Sigmoid colon (tissue), 7 donors: ENCODE results near the gene DCAF11. TPM values are rescaled to one million over a fixed set of nuclear protein-coding genes. Genes with fewer than 3 reads are reported as not detected.

ENCODE experiments used
- DNase-seq: peaks from one replicate; pipeline ENCODE4 v3.0.0-alpha.2; 2019
- H3K27ac ChIP-seq, 4 donors: fragments of 200-600 bp; sonication (generic); one replicate each; pipeline ENCODE4 v1.5.1; 2016 to 2019; ENCODE audit warnings: mild to moderate bottlenecking in 1 of 4
- H3K27me3 ChIP-seq, 3 donors: fragments of 200-600 bp; sonication (generic); one replicate each; pipeline ENCODE4 v1.5.1; 2019; ENCODE audit warnings: mild to moderate bottlenecking in 1 of 3
- H3K36me3 ChIP-seq, 4 donors: fragments of 200-600 bp; sonication (generic); one replicate each; pipeline ENCODE4 v1.5.1; 2016 to 2019
- H3K4me1 ChIP-seq, 4 donors: fragments of 200-600 bp; sonication (generic); one replicate each; pipeline ENCODE4 v1.5.1; 2017 to 2019
- H3K4me3 ChIP-seq, 4 donors: fragments of 200-600 bp; sonication (generic); one replicate each; pipeline ENCODE4 v1.5.1; 2017 to 2019; ENCODE audit warnings: mild to moderate bottlenecking in 2 of 4, moderate library complexity in 1 of 4
- H3K9me3 ChIP-seq, 4 donors: fragments of 200-600 bp in 3 of 4; sonication (generic) in 3 of 4; one replicate each; pipeline versions ENCODE4 v1.5.1 to v1.6.1; 2013 to 2019
- EP300 ChIP-seq, 4 donors: sonication (generic); formaldehyde crosslinking; IDR thresholded peaks; one replicate each; pipeline ENCODE4 v1.6.1; 2017; ENCODE audit warnings: antibody characterized with exemption in 4 of 4
- POLR2A ChIP-seq, 2 donors: fragments of 450-650 bp; IDR thresholded peaks; one replicate each; pipeline ENCODE4 v1.6.1; 2016; ENCODE audit warnings: antibody characterized with exemption in 2 of 2, mild to moderate bottlenecking in 2 of 2, moderate library complexity in 2 of 2
- POLR2AphosphoS5 ChIP-seq, 4 donors: sonication (generic); formaldehyde crosslinking; IDR thresholded peaks; one replicate each; pipeline ENCODE4 v1.6.1; 2017; ENCODE audit warnings: antibody characterized with exemption in 4 of 4
- WGBS, 2 donors: extraction: QIAGEN DNeasy Blood & Tissue Kit; methylation state at CpG; one replicate each; pipeline ENCODE4 v1.1.7; 2013; 5-methylcytosine and 5-hydroxymethylcytosine counted together
- intact Hi-C: fragments of 100-400 bp; cut with DNase I; formaldehyde crosslinking; loops from one replicate; pipeline ENCODE4 v1.15.1; 2023
- polyA plus RNA-seq, 3 donors: library from polyadenylated mRNA; stranded (reverse); fragments of 200-250 nt; gene quantifications; one replicate each; pipeline ENCODE4 v1.2.3, GENCODE V29; 2013
- total RNA-seq, 4 donors: library from RNA; depleted of rRNA; stranded (reverse); fragments of >200 nt; gene quantifications; one replicate each; pipeline ENCODE4 v1.1.0, GENCODE V29; 2016
- TF ChIP-seq, protein P1 (sequence below), 4 experiments: fragments of 450-650 bp in 3 of 4; fragments of 200-600 bp in 1 of 4; IDR thresholded peaks; one replicate each; pipeline ENCODE4 v1.5.1; 2016 to 2019; ENCODE audit warnings: antibody characterized with exemption in 4 of 4, mild to moderate bottlenecking in 3 of 4, moderate library complexity in 2 of 4
- donor health status: healthy with polysubstance abuse.
- donor health status: Bipolar disorder and iron deficiency.
- donor health status: healthy.

Gene DCAF11
- total and polyA plus RNA-seq, 7 donors, result 37.7 to 82.9 (median 70.9) TPM

DNA sequence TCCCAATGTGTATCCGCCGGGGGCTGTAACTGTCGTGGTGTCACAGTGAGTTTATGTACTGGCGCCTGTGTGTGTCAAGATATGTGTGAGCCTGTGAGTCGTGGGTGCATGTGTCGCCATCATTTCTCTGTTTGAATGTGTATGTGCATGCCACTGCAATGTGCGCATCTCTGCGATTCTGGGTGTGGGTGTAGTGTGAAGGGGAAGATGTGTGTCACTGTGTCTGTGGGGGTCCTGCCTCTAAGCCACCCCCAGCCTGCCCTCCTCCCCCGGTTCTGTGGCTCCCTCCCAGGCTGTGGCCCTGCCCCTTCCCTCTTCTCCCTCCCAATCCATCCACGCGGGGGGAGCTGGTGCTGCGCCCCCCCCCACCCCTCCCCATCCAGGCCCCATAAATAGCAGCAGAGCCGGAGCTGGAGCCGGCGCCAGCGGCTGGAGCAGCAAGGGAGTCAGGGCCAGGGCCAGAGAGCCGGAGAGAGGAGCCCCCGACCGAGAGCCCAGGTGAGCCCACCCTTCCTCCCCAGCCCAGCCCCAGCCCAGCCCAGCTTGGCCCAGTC lies 43.4 kb upstream of the DCAF11 start, which contains the start of gene CPNE6:
Gene CPNE6 (plus strand): TSS at position 419 of the 554 bp plus-strand sequence. CDS start 1,375 bp downstream, outside the sequence.
- DNase-seq, result no peak
- intact Hi-C loops, result no loop called here
- Histone ChIP-seq H3K27ac (no peak within 1 kb of the TSS), H3K27me3 (peaks cover 0 to 16% (median 0%) of the 10 kb centered on the region in 3 donors), H3K9me3 (no peaks in the 10 kb centered on the region), H3K36me3 (no peaks in the 10 kb centered on the region), H3K4me3 (no peak within 1 kb of the TSS), H3K4me1 (peaks cover 0 to 18% (median 17%) of the 10 kb centered on the region in 4 donors)
- WGBS, 2 donors, result 71 to 73% methylated on average over 19 of the region's 19 CpGs
- TF ChIP-seq, protein P1, sequence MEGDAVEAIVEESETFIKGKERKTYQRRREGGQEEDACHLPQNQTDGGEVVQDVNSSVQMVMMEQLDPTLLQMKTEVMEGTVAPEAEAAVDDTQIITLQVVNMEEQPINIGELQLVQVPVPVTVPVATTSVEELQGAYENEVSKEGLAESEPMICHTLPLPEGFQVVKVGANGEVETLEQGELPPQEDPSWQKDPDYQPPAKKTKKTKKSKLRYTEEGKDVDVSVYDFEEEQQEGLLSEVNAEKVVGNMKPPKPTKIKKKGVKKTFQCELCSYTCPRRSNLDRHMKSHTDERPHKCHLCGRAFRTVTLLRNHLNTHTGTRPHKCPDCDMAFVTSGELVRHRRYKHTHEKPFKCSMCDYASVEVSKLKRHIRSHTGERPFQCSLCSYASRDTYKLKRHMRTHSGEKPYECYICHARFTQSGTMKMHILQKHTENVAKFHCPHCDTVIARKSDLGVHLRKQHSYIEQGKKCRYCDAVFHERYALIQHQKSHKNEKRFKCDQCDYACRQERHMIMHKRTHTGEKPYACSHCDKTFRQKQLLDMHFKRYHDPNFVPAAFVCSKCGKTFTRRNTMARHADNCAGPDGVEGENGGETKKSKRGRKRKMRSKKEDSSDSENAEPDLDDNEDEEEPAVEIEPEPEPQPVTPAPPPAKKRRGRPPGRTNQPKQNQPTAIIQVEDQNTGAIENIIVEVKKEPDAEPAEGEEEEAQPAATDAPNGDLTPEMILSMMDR (IDR thresholded peaks at IDR 0.05), result no peak
- TF ChIP-seq EP300 (IDR thresholded peaks at IDR 0.05) (no peak), POLR2A (IDR thresholded peaks at IDR 0.05) (no peak), POLR2AphosphoS5 (IDR thresholded peaks at IDR 0.05) (no peak)

DNA sequence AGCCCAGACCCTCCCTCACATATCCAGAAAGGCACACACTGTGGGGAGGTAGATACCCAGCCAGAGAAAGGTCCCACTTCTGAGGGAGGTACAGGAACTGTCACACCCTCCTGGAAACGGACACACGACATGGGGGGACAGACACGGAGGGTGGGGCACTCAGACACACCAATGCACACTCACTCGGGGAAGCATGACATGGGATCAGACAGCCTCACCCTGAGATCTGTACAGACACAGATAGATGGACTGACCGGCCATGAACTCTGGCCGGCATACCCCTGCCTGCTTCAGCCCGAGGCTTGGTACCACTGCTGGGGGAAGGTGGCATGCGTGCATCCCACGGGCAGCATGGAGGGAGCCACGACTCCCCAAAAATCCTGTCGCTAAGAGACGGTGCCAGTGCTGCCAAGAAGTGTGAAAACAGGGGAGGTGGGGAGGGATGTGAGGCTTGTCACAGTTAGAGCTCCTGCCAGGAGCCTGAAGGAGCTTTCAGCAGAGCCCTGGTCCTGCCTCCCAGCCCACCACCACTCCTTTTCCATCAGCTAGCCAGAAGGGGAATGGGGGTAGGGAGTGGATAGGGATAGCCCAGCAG lies 42.6 kb upstream of the DCAF11 start:
- no peak for DNase-seq
- 21 to 71% methylated on average over 12 of the region's 12 CpGs for WGBS, 2 donors
- intact Hi-C loops, result no loop called here
- H3K27me3 ChIP-seq, result peaks cover 0 to 16% (median 0%) of the 10 kb centered on the region in 3 donors
- peaks cover 0 to 18% (median 17%) of the 10 kb centered on the region in 4 donors for H3K4me1 ChIP-seq
- TF ChIP-seq, protein P1 (IDR thresholded peaks at IDR 0.05), result no peak
- TF ChIP-seq POLR2A (IDR thresholded peaks at IDR 0.05), result no peak
- no peak for TF ChIP-seq EP300 (IDR thresholded peaks at IDR 0.05)
- no peak for TF ChIP-seq POLR2AphosphoS5 (IDR thresholded peaks at IDR 0.05)
- H3K27ac ChIP-seq, result no peak overlapping the region
- H3K9me3 ChIP-seq, result no peaks in the 10 kb centered on the region
- H3K36me3 ChIP-seq, result no peaks in the 10 kb centered on the region
- H3K4me3 ChIP-seq, result no peak overlapping the region

DNA sequence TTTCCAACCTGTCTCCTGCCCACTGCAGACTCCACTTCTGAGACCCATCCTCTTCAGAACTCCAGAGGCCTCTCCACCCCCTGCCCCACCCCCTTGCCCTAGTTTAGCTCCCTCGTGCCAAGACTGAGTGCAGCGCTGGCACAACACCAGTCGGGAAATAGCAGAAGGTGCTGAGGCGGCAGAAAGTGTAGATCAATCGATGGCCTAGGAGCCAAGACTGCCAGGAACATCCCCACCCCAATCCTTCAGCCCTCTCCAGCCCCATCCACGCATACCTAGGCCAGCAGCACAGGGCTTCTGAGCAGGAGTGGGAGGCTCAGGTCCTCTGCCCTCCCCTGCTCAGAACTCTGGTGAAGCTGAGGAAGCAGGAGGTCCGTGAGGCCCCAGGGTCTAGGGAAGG lies 42.1 kb upstream of the DCAF11 start:
- H3K4me3 ChIP-seq, result no peak overlapping the region
- no peak for DNase-seq
- H3K36me3 ChIP-seq, result no peaks in the 10 kb centered on the region
- H3K4me1 ChIP-seq, result peaks cover 0 to 18% (median 17%) of the 10 kb centered on the region in 4 donors
- H3K9me3 ChIP-seq, result no peaks in the 10 kb centered on the region
- H3K27me3 ChIP-seq, result peaks cover 0 to 16% (median 0%) of the 10 kb centered on the region in 3 donors
- 25 to 66% methylated on average over 7 of the region's 7 CpGs for WGBS, 2 donors
- no peak overlapping the region for H3K27ac ChIP-seq
- no peak for TF ChIP-seq POLR2A (IDR thresholded peaks at IDR 0.05)
- TF ChIP-seq, protein P1 (IDR thresholded peaks at IDR 0.05), result no peak
- no peak for TF ChIP-seq EP300 (IDR thresholded peaks at IDR 0.05)
- TF ChIP-seq POLR2AphosphoS5 (IDR thresholded peaks at IDR 0.05), result no peak
- intact Hi-C loops, result no loop called here

DNA sequence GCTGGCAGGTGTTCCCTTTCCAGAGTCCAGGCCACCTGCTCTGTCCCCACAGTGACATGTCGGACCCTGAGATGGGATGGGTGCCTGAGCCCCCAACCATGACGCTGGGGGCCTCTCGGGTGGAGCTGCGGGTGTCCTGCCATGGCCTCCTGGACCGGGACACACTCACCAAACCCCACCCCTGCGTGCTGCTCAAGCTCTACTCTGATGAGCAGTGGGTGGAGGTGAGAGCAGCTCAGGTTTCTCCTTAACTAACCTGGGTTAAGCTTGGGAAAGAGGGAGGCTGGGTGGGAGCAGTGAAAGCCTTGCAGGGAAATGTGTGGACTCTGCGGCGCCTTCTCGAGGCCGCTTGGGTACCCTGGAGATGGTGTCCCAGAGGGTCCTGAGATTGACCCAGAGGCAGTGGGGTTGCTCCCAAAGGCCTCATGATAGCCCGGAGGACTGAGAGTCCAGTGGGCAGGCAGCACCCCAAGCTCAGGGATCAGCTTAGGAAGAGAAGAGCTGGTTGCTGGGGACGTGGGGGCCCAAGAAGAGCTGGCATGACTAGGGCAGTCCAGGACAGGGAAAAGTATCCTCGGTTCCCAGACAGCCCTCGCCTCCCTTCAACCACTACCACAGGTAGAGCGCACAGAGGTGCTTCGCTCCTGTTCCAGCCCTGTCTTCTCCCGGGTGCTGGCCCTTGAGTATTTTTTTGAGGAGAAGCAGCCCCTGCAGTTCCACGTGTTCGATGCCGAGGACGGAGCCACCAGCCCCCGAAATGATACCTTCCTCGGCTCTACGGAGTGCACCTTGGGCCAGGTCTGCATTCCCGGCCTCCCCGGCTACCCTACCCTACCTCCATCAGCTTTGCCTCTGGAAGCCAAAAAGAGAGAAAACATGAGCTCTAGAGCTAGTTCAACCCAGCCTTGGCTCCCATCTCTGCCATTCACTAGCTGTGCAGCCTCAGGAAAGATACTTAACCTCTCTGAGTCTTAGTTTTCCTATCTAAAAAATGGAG lies 41.4 kb upstream of the DCAF11 start:
- H3K4me1 ChIP-seq, result peaks cover 0 to 18% (median 17%) of the 10 kb centered on the region in 4 donors
- DNase-seq, result no peak
- H3K36me3 ChIP-seq, result no peaks in the 10 kb centered on the region
- H3K27ac ChIP-seq, result no peak overlapping the region
- H3K27me3 ChIP-seq, result peaks cover 0 to 16% (median 0%) of the 10 kb centered on the region in 3 donors
- TF ChIP-seq POLR2AphosphoS5 (IDR thresholded peaks at IDR 0.05) (no peak), POLR2A (IDR thresholded peaks at IDR 0.05) (no peak), EP300 (IDR thresholded peaks at IDR 0.05) (no peak)
- TF ChIP-seq, protein P1 (IDR thresholded peaks at IDR 0.05), result no peak
- 83 to 90% methylated on average over 26 of the region's 26 CpGs for WGBS, 2 donors
- intact Hi-C loops, result no loop called here
- no peaks in the 10 kb centered on the region for H3K9me3 ChIP-seq
- H3K4me3 ChIP-seq, result no peak overlapping the region
